Panc1 (cell line): ENCODE measurements around the gene EDC3. TPM values are rescaled to one million over a fixed set of nuclear protein-coding genes. Genes with fewer than 3 reads are reported as not detected.

ENCODE experiments used
- ATAC-seq: fragments of 200-7000 bp; cut with Tn5 transposase; 2 replicates; pipeline ENCODE4 v1.9.1; 2020; ENCODE audit warnings: mild to moderate bottlenecking, moderate library complexity
- BruUV-seq: library from RNA; stranded (reverse); fragments of 400-500 nt; replicated peaks from 2 replicates; lab custom pipeline; 2021; lab: Mats Ljungman, UMichigan
- CTCF ChIA-PET: fragments of 300-600 bp; sonication (Branson Sonifier 250); formaldehyde crosslinking; loops from one replicate; lab custom pipeline; 2022; ENCODE audit warnings: antibody characterized with exemption; lab: Charles Lee
- POLR2A ChIA-PET: fragments of 300-600 bp; sonication (Branson Sonifier 250); formaldehyde crosslinking; loops from one replicate; lab custom pipeline; 2022; ENCODE audit warnings: antibody characterized with exemption; lab: Charles Lee
- DNase-seq: peaks from one replicate; pipeline ENCODE4 v3.0.0-alpha.2; 2010; ENCODE audit warnings: low read depth, low spot score
- H3K27ac ChIP-seq: 2 replicates; pipeline ENCODE4 v1.5.1; 2011; ENCODE audit warnings: mild to moderate bottlenecking, low read length, inconsistent platforms
- H3K27me3 ChIP-seq: fragments of 200-500 bp; sonication (Bioruptor generic); 2 replicates; pipeline ENCODE4 v1.6.0; 2014; ENCODE audit warnings: low read length, inconsistent platforms; ENCODE audit not compliant: control insufficient read depth, insufficient read depth
- H3K36me3 ChIP-seq: fragments of 200-500 bp; sonication (Bioruptor generic); 2 replicates; pipeline ENCODE4 v1.5.1; 2014; ENCODE audit warnings: inconsistent platforms, mild to moderate bottlenecking, low read length, moderate library complexity; ENCODE audit not compliant: control insufficient read depth, insufficient read depth
- H3K4me1 ChIP-seq: 2 replicates; pipeline ENCODE4 v1.5.1; 2011; ENCODE audit warnings: inconsistent platforms, mild to moderate bottlenecking, low read length, moderate library complexity; ENCODE audit not compliant: control insufficient read depth, insufficient read depth
- H3K4me3 ChIP-seq, 2 experiments: 2 replicates each; pipeline ENCODE4 v1.5.1; 2011 to 2012; ENCODE audit warnings: low read depth in 2 of 2, low read length in 2 of 2, mild to moderate bottlenecking in 2 of 2, inconsistent platforms in 1 of 2, moderate library complexity in 1 of 2
- H3K9me3 ChIP-seq: fragments of 200-500 bp; sonication (Bioruptor generic); 2 replicates; pipeline ENCODE4 v1.5.1; 2014; ENCODE audit warnings: low read depth, mild to moderate bottlenecking, inconsistent platforms, low read length, moderate library complexity; ENCODE audit not compliant: control insufficient read depth, insufficient read depth
- POLR2AphosphoS5 ChIP-seq: IDR thresholded peaks from 2 replicates; pipeline ENCODE4 v1.6.1; 2012; ENCODE audit warnings: mild to moderate bottlenecking, low read depth, low read length, moderate library complexity
- SIN3A ChIP-seq: IDR thresholded peaks from 2 replicates; pipeline ENCODE4 v1.6.1; 2012; ENCODE audit warnings: low read depth, mild to moderate bottlenecking, low read length, moderate library complexity, borderline replicate concordance; ENCODE audit not compliant: insufficient read depth
- TCF7L2 ChIP-seq: IDR thresholded peaks from 2 replicates; pipeline ENCODE4 v1.6.1; 2011; ENCODE audit warnings: mild to moderate bottlenecking, low read depth, low read length, inconsistent platforms
- in situ Hi-C: cut with HindIII; loops from 2 replicates; pipeline ENCODE4 v1.10.0; 2016; ENCODE audit warnings: low sequenced_read_pairs, low pct_unique_long_range_greater_than_20kb
- intact Hi-C: fragments of 100-400 bp; cut with micrococcal nuclease; formaldehyde crosslinking; loops from one replicate; pipeline ENCODE4 v1.10.0; 2022; ENCODE audit not compliant: unreplicated experiment
- total RNA-seq: library from RNA; stranded (reverse); gene quantifications from one replicate; pipeline ENCODE4 v1.2.1, GENCODE V29; 2021; ENCODE audit not compliant: unreplicated experiment
- TF ChIP-seq, protein P1 (sequence below): fragments of 450-650 bp; IDR thresholded peaks from 2 replicates; pipeline ENCODE4 v1.5.1; 2017; ENCODE audit warnings: mild to moderate bottlenecking
- TF ChIP-seq, protein P2 (sequence below), 2 experiments: IDR thresholded peaks; 2 replicates each; pipeline ENCODE4 v1.6.1; 2011 to 2012; ENCODE audit warnings: low read depth in 2 of 2, control low read depth in 1 of 2, low read length in 1 of 2, mild to moderate bottlenecking in 1 of 2, moderate library complexity in 1 of 2; ENCODE audit not compliant: insufficient read depth in 1 of 2

Gene EDC3
- total RNA-seq, 1 experiment from 2014 or later, result 45.5 TPM

DNA sequence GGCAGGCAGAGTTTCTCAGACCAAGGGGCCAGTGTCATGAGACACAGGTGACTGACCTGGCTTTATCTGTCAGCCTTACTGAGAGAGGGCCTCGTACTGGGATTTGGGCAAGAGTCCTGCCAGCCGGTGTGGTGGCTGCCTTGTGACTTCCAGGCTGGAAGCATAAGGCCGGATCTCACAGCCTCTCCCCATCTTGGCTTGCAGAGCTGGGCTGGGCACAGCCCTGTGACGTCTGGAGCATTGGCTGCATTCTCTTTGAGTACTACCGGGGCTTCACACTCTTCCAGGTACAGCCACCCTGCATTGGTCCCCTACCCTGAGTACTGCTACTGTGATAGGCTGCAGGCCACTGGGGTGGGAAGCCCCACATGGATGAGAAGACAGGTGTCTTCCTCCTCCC, 68.1 kb downstream of the EDC3 start:
- Histone ChIP-seq H3K4me3 (no peak overlapping the region), H3K9me3 (no peaks in the 10 kb centered on the region), H3K4me1 (no peaks in the 10 kb centered on the region), H3K27ac (no peak overlapping the region), H3K36me3 (peaks cover 27% of the 10 kb centered on the region), H3K27me3 (no peaks in the 10 kb centered on the region)
- BruUV-seq, result no TSS peak
- in situ Hi-C loops, result loop anchor here (25.0 kb wide), 1 partner anchor 135 kb away; no protein-coding TSS in a partner anchor
- intact Hi-C loops, result no loop called here
- ChIA-PET POLR2A (no interaction called here), CTCF (interaction anchor here (0.6 kb wide), 2 partner anchors 72 to 94 kb away, joined by 3 to 4 read pairs; no protein-coding TSS in a partner anchor)
- TF ChIP-seq, protein P1, sequence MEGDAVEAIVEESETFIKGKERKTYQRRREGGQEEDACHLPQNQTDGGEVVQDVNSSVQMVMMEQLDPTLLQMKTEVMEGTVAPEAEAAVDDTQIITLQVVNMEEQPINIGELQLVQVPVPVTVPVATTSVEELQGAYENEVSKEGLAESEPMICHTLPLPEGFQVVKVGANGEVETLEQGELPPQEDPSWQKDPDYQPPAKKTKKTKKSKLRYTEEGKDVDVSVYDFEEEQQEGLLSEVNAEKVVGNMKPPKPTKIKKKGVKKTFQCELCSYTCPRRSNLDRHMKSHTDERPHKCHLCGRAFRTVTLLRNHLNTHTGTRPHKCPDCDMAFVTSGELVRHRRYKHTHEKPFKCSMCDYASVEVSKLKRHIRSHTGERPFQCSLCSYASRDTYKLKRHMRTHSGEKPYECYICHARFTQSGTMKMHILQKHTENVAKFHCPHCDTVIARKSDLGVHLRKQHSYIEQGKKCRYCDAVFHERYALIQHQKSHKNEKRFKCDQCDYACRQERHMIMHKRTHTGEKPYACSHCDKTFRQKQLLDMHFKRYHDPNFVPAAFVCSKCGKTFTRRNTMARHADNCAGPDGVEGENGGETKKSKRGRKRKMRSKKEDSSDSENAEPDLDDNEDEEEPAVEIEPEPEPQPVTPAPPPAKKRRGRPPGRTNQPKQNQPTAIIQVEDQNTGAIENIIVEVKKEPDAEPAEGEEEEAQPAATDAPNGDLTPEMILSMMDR, result no peak
- TF ChIP-seq, protein P2, sequence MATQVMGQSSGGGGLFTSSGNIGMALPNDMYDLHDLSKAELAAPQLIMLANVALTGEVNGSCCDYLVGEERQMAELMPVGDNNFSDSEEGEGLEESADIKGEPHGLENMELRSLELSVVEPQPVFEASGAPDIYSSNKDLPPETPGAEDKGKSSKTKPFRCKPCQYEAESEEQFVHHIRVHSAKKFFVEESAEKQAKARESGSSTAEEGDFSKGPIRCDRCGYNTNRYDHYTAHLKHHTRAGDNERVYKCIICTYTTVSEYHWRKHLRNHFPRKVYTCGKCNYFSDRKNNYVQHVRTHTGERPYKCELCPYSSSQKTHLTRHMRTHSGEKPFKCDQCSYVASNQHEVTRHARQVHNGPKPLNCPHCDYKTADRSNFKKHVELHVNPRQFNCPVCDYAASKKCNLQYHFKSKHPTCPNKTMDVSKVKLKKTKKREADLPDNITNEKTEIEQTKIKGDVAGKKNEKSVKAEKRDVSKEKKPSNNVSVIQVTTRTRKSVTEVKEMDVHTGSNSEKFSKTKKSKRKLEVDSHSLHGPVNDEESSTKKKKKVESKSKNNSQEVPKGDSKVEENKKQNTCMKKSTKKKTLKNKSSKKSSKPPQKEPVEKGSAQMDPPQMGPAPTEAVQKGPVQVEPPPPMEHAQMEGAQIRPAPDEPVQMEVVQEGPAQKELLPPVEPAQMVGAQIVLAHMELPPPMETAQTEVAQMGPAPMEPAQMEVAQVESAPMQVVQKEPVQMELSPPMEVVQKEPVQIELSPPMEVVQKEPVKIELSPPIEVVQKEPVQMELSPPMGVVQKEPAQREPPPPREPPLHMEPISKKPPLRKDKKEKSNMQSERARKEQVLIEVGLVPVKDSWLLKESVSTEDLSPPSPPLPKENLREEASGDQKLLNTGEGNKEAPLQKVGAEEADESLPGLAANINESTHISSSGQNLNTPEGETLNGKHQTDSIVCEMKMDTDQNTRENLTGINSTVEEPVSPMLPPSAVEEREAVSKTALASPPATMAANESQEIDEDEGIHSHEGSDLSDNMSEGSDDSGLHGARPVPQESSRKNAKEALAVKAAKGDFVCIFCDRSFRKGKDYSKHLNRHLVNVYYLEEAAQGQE (IDR thresholded peaks at IDR 0.05; ENCODE audit: insufficient read depth in 1 of 2, low read depth in 2 of 2, low read length in 1 of 2), result no peak
- TF ChIP-seq TCF7L2, result no peak
- no peak for TF ChIP-seq POLR2AphosphoS5
- TF ChIP-seq SIN3A, result no peak
- DNase-seq (no peak), ATAC-seq (no peak)

DNA sequence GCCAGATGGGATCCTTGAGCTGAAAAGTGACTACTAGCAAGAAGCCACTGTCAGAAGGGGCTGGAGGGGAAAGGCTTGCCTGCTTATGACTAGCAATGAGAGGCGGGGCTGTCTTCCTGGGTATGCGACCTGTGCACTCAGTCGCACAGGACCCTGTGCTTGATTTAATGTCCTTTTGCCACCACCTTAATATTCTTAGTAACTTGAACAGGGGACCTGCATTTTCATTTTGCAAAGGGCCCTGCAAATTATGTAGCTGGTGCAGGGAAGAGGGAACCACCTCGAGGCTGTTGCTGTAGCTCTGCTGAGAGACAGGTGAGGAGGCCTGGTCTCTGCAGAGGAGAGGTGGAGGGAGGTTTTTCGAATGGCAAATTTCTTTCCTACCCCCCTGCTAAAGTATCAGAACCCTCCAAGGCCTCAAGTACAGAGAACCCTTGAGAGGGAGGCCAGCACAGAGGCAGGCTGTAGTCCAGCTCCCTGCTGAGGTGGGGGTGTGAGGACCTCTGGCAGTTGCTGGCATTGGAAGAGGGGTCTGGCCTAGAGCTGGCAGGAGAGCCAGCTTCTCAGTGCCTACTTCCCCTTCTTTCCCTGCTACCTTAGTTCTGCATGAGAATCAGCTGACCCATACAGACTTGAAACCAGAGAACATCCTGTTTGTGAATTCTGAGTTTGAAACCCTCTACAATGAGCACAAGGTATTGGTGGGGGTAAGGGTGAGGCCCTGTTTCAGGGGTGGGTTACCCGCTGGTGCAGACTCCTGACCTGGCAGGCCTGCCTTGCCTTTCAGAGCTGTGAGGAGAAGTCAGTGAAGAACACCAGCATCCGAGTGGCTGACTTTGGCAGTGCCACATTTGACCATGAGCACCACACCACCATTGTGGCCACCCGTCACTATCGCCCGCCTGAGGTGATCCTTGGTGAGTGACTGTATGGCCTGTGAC, 68.8 kb downstream of the EDC3 start:
- TF ChIP-seq TCF7L2, result no peak
- Histone ChIP-seq H3K36me3 (peaks cover 31% of the 10 kb centered on the region), H3K4me1 (no peaks in the 10 kb centered on the region), H3K9me3 (no peaks in the 10 kb centered on the region), H3K27ac (no peak overlapping the region), H3K27me3 (no peaks in the 10 kb centered on the region), H3K4me3 (no peak overlapping the region)
- CTCF ChIA-PET, result no interaction called here
- DNase-seq, result no peak
- ATAC-seq, result no peak
- intact Hi-C loops (no loop called here), in situ Hi-C loops (loop anchor here (25.0 kb wide), 1 partner anchor 135 kb away; no protein-coding TSS in a partner anchor)
- BruUV-seq, result no TSS peak
- POLR2A ChIA-PET, result interaction anchor here (0.6 kb wide), 1 partner anchor 261 kb away, joined by 11 read pairs; no protein-coding TSS in a partner anchor
